Measurements from ENCODE around the gene CNOT2. TPM values are rescaled to one million over a fixed set of nuclear protein-coding genes. Genes with fewer than 3 reads are reported as not detected.

CNOT2 gene
- polyA plus RNA-seq, 1 of the 3 experiments (the other 2 are of a cell fraction), result 45.3 TPM

DNA sequence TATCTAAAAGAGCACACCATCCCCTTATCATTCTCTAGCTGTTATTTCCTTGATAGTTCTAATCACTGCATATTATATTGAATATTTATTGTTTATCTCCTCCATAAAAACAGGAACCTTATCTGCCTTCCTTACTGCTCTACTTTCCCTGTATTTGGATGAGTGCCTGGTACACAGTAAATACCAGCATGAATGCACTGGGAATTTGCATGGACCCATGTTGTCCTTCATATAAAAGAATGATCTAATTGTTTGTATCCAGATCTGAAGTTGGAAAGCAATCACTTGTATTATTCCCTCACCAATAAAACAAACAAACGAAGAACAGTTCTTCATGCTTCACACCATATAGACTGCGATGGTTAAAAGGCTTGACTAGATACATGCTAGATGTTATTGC lies 15.3 kb upstream of the CNOT2 start:
- WGBS (ENCODE audit: low lambda C conversion rate), result 86% methylated on average over 2 of the region's 2 CpGs
- Histone ChIP-seq H2AFZ (ENCODE audit: low read depth) (no peak overlapping the region), H3K9ac (no peak overlapping the region), H4K20me1 (ENCODE audit: insufficient read depth) (no peaks in the 10 kb centered on the region), H3K79me2 (ENCODE audit: insufficient read depth) (no peaks in the 10 kb centered on the region), H3K9me3 (no peaks in the 10 kb centered on the region), H3K4me2 (no peak overlapping the region), H3K27ac (ENCODE audit: low read depth in 2 of 2, low read length in 1 of 2) (no peak overlapping the region), H3K36me3 (replicated peaks in 1 of 2; ENCODE audit: control insufficient read depth in 1 of 2, insufficient read depth in 2 of 2, low read length in 1 of 2) (peaks cover 0 to 3% of the 10 kb centered on the region in 2 experiments), H3K27me3 (ENCODE audit: insufficient read depth) (no peaks in the 10 kb centered on the region), H3K4me1 (ENCODE audit: control insufficient read depth in 1 of 2, insufficient read depth in 2 of 2, low read depth in 1 of 2, low read length in 1 of 2) (no peaks in the 10 kb centered on the region; a peak in 1 of 4 replicates), H3F3A (replicated peaks; ENCODE audit: insufficient read depth) (no peaks in the 10 kb centered on the region), H3K9me2 (no peaks in the 10 kb centered on the region), H3K4me3 (ENCODE audit: low read depth in 2 of 2, low read length in 1 of 2) (no peak overlapping the region)
- ChIA-PET POLR2A (no interaction called here), CTCF (no interaction called here)
- DNase-seq, result no peak
- TF ChIP-seq YY1 (IDR thresholded peaks at IDR 0.05; ENCODE audit: low read depth) (no peak), FOXJ3 (CRISPR knock-in tag; IDR thresholded peaks at IDR 0.05) (no peak), NRF1 (IDR thresholded peaks at IDR 0.05; ENCODE audit: low read depth, low read length) (no peak)

- Histone ChIP-seq H3K4me1 (ENCODE audit: control insufficient read depth in 1 of 2, insufficient read depth in 2 of 2, low read depth in 1 of 2, low read length in 1 of 2) (no peaks in the 10 kb centered on the region; a peak in 1 of 4 replicates), H3K27ac (ENCODE audit: low read depth in 2 of 2, low read length in 1 of 2) (no peak overlapping the region), H2AFZ (ENCODE audit: low read depth) (no peak overlapping the region), H3F3A (replicated peaks; ENCODE audit: insufficient read depth) (peaks cover under 1% of the 10 kb centered on the region), H3K9me3 (no peaks in the 10 kb centered on the region), H4K20me1 (ENCODE audit: insufficient read depth) (no peaks in the 10 kb centered on the region), H3K9ac (no peak overlapping the region), H3K4me2 (no peak overlapping the region), H3K36me3 (replicated peaks in 1 of 2; ENCODE audit: control insufficient read depth in 1 of 2, insufficient read depth in 2 of 2, low read length in 1 of 2) (no peaks in the 10 kb centered on the region), H3K9me2 (no peaks in the 10 kb centered on the region), H3K4me3 (ENCODE audit: low read depth in 2 of 2, low read length in 1 of 2) (no peak overlapping the region), H3K79me2 (ENCODE audit: insufficient read depth) (no peaks in the 10 kb centered on the region), H3K27me3 (ENCODE audit: insufficient read depth) (no peaks in the 10 kb centered on the region)
- TF ChIP-seq, protein P1, sequence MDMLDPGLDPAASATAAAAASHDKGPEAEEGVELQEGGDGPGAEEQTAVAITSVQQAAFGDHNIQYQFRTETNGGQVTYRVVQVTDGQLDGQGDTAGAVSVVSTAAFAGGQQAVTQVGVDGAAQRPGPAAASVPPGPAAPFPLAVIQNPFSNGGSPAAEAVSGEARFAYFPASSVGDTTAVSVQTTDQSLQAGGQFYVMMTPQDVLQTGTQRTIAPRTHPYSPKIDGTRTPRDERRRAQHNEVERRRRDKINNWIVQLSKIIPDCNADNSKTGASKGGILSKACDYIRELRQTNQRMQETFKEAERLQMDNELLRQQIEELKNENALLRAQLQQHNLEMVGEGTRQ (IDR thresholded peaks at IDR 0.05; ENCODE audit: borderline replicate concordance, low read depth, low read length), result no peak
- TF ChIP-seq SIN3A (IDR thresholded peaks at IDR 0.05; ENCODE audit: borderline replicate concordance, low read depth, low read length), result no peak
- TF ChIP-seq MEF2A (IDR thresholded peaks at IDR 0.05; ENCODE audit: borderline replicate concordance, low read depth), result no peak
- TF ChIP-seq MAX (IDR thresholded peaks at IDR 0.05; ENCODE audit: low read depth), result no peak
- TF ChIP-seq JUND (IDR thresholded peaks at IDR 0.05), result no peak
- no peak for TF ChIP-seq RCOR1 (IDR thresholded peaks at IDR 0.05; ENCODE audit: low read length)
- TF ChIP-seq EZH2phosphoT487 (IDR thresholded peaks at IDR 0.05; ENCODE audit: borderline replicate concordance, low read depth), result no peak
- whole genome bisulfite sequencing (ENCODE audit: low lambda C conversion rate), result 73% methylated on average over 2 of the region's 2 CpGs
- no peak for DNase-seq
- ChIA-PET CTCF (interaction anchor here (1.0 to 1.8 kb wide), 3 partner anchors 8 to 246 kb away, joined by 3 to 4 read pairs (median 4); no protein-coding TSS in a partner anchor), POLR2A (no interaction called here)
Observed at GRCh38 chr12:70230934-70231606, 12.2 kb upstream of the CNOT2 start.

DNA sequence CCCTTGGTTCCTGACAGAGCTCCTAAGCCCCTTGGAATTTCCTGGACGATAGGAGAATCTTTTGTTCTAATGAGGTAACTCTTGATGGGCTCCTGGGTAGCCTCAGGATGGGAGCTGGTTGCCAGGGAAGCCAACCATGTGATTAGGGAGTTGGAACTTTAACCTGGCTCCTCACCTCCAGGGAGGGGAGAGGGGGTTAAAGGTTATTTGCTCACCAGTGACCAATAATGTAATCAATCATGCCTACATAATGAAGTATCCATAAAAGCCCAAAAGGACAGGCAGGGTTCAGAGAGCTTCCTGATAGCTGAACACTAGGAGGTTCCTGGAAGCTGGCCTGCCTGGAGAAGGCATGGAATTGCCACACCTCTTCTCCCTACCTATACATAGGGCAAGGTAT lies 6.2 kb upstream of the CNOT2 start:
- DNase-seq, result no peak
- peaks cover 16% of the 10 kb centered on the region for H3K79me2 ChIP-seq (ENCODE audit: insufficient read depth)
- no peak overlapping the region for H3K9ac ChIP-seq
- no peak overlapping the region for H2AFZ ChIP-seq (ENCODE audit: low read depth)
- ChIA-PET POLR2A (no interaction called here), CTCF (no interaction called here)
- H3K4me2 ChIP-seq, result no peak overlapping the region
- no peak overlapping the region for H3K27ac ChIP-seq (ENCODE audit: low read depth in 2 of 2, low read length in 1 of 2)
- WGBS (ENCODE audit: low lambda C conversion rate), result 80% methylated on average over 1 of the region's 1 CpG
- peaks cover 0 to 4% of the 10 kb centered on the region in 2 experiments; a peak in 1 of 4 replicates for H3K4me1 ChIP-seq (ENCODE audit: control insufficient read depth in 1 of 2, insufficient read depth in 2 of 2, low read depth in 1 of 2, low read length in 1 of 2)
- H3K4me3 ChIP-seq (ENCODE audit: low read depth in 2 of 2, low read length in 1 of 2), result no peak overlapping the region
- H3K27me3 ChIP-seq (ENCODE audit: insufficient read depth), result no peaks in the 10 kb centered on the region
- TF ChIP-seq MEF2A (IDR thresholded peaks at IDR 0.05; ENCODE audit: borderline replicate concordance, low read depth), result no peak
- no peak for TF ChIP-seq FOXM1 (IDR thresholded peaks at IDR 0.05; ENCODE audit: low read depth)
- no peak for TF ChIP-seq RXRA (IDR thresholded peaks at IDR 0.05; ENCODE audit: borderline replicate concordance, low read depth)
- TF ChIP-seq, protein P1 (IDR thresholded peaks at IDR 0.05; ENCODE audit: borderline replicate concordance, low read depth, low read length), result no peak
- TF ChIP-seq GABPA (IDR thresholded peaks at IDR 0.05; ENCODE audit: low read depth), result no peak
- TF ChIP-seq CTCF (IDR thresholded peaks at IDR 0.05), result no peak
- H4K20me1 ChIP-seq (ENCODE audit: insufficient read depth), result no peaks in the 10 kb centered on the region
- H3K36me3 ChIP-seq (replicated peaks in 1 of 2; ENCODE audit: control insufficient read depth in 1 of 2, insufficient read depth in 2 of 2, low read length in 1 of 2), result peaks cover 31 to 40% of the 10 kb centered on the region in 2 experiments
- H3K9me2 ChIP-seq, result no peaks in the 10 kb centered on the region
- peaks cover 5% of the 10 kb centered on the region for H3F3A ChIP-seq (replicated peaks; ENCODE audit: insufficient read depth)
- no peaks in the 10 kb centered on the region for H3K9me3 ChIP-seq

Data from SK-N-SH (cell line).